Measurements from ENCODE around the gene NTF3.

The NTF3 gene

GRCh38 chr12:5510251-5510805 lies 78.4 kb downstream of the NTF3 start:
- no peak for DNase-seq (ENCODE audit: low read depth, low spot score)

- DNase-seq (ENCODE audit: low read depth, low spot score): no peak
Measured at GRCh38 chr12:5511256-5511643, 79.3 kb downstream of the NTF3 start.

DNA sequence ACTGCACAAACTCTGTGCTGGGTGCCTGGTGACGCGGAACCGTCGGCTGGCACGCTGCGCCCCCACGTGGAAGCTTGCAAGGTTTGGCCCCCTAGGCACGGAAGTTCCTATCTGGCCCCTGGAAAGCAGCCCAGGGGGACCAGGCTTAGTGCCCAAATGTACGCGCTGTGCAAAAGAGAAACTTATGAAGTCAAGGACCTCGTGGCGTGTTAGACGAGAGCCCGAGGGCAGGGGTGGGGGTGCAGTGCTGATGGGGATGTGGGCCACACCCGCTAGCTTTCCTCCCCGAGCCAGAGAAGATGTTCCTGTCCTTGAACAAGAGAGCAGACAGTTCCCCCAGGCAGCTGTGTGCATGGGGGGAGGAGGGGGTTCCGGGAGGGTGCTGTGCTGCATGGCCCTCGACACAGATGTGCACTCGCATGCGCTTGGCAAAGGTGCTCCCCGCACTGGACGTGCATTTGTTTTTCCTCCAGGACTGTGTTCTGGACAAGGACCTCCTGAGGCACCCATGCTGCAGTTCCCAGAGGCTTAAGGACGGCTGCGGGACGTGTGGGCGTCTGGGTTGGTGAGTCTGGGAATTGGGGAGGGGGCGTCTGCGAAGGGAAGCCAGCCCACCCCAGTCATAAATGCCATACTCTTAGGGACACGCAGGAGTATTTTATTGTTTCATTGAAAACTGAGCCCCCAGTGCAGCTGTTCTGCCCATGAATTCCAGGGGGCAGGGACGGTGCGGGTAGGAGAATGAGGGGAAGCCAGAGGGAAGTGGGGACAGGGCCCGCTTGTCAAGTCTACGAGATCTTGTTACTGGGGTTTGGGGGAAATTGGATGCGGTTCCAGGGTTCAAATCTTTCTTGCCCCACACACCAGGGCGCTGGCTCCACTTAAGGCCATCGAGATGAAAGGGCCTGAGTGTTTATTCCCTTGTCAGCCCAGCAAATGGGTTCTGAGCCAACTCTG lies 80.0 kb downstream of the NTF3 start:
- DNase-seq (ENCODE audit: low read depth, low spot score): no peak

DNA sequence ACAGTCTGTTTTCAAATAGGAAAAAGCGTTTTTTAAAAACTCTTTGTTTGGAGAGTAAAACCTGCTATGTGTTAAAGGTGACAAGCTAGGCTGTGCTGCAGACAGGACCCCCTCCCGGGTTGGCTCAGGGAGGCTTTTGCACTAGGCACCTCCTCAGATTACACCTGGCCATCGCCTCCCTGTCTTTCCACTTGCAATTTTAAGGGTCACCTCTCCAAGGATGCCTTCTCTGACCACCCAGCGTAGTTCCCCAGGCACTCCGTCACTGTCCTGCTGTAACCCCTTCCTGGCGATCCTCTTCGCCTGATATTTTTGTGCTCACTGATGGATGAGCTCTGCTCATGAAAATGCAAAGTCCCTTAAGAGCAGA lies 80.7 kb downstream of the NTF3 start:
- DNase-seq (ENCODE audit: low read depth, low spot score): no peak

DNA sequence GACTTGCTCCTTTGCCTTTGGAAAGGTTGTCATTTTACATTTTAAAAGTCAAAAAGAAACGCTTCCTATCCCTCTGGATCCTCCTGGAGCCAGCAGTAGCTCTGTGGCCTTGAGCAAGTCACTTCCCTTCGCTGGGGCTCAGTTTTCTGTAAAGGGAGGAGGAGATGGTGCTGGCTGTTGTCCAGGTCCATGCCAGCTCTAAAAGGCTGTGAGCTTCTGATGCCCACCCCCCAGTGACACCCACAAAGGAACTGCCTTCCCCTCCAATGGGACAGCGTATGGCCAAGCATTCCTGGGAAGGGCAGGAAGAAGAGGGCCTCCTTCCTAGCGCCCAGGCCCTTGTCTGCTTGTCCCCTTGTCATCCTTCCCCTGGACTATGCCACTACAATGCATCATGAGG lies 81.5 kb downstream of the NTF3 start:
- DNase-seq (ENCODE audit: low read depth, low spot score): no peak

DNA sequence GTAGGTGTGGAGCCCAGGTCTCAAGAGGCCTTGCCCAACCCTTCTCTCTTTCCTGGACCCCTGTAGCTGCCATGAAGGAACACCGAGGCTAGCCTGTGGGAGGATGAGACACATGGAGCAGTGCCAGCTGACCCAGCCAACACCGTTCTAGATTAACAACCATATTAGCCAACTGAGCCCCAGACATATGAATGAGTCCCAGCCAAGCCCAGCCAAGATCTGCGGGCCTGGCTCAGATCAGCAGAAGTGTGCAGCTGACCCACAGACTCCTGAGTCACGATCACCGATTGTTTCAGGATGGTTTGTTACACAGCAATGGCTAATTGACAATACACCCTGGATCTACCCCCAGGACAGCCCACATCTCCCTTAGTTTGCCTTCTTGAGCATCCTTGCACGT lies 82.1 kb downstream of the NTF3 start:
- no peak for DNase-seq (ENCODE audit: low read depth, low spot score)

DNA sequence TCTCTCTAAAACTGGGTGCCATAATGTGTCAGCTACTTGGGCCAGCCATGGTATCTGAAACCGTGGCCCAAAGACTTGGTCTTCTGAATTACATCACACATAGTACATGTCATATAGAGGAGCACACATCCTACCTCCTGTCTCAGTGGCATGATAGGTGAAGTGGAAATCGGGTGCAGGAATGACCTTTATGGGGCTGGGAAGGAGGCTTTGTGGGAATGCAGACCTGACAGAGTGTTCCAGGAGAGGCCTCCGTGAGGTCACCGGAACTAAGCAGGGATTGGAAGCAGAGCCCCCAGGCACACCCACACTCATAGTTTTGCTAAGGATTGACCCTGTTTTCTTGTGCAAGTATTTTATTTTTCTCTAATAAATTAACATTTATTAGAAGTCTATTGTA lies 82.6 kb downstream of the NTF3 start:
- DNase-seq (ENCODE audit: low read depth, low spot score): no peak

DNA sequence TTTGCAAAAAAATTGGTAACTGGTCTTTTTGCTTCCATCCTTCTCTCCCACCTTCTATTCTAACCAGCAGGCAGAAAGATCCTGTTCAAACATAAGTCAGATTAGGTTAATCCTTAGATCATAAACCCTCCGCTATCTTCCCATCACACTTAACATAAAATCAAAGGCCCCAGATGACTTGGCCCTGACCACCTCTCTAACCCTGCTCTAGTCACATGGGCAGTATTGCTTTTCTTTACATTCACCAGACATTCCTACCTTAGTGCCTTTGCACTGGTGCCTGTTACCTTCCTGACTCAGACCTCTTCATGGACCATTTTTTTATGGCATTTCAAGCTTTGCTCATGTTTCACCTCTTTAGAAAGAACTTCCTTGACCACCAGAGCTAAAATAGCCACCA lies 83.5 kb downstream of the NTF3 start:
- DNase-seq (ENCODE audit: low read depth, low spot score): no peak

- no peak for DNase-seq (ENCODE audit: low read depth, low spot score)
Measured at GRCh38 chr12:5516371-5517241, 84.7 kb downstream of the NTF3 start.

DNA sequence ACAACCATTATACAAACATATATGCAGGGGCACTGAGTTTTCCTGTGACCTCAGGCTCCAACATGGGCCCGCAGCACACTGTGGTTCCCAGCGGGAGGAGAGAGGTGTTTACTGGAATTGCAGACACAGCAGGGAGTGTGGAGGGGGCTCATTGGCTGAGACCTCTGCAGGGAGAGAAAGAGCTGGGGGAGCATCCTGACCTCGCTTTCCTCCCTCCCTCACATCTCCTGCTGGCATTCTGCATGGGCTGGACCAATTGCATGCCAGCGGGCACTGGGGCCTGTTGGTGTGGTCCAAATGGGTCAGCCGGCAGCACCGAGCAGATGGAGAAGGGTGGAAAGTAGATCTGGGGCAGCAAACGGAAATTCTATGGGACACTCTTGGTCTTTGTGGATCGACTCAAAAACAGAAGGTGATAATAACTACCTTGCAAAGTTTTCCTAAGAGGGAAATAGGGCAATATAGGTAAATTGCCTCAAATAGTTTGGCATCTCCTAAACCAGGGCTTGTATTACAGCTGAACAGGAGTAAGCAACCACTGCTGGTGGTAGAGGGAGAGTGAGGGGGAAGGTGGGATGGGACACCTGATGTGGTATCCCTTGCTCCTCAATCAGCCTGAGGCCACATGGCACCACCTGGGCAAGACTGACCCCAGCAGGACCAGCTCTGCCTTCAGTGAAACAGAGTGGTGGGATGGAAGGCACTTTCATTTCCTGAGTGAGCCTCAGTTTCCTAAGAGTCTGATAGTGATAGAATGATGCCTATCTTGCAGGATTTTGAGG lies 86.9 kb downstream of the NTF3 start:
- DNase-seq (ENCODE audit: low read depth, low spot score): no peak

DNA sequence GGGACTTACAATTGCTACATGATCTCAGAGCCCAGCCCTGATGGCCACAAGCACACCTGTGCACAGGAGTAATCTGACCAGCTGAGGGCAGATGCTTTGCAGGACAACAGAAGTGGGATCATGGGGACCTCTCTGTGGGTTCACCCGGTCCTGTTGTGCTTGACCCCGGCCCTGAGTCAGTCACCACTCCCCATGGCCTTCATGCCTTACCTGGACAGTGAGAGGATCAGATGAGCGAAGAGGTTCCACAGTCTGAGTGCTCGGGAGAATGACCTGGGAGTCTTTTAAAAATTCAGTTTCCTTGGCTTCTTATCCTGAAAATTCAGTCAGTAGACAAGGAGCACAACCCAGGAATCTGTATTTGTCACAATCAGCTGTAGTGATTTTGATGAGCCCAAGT lies 88.1 kb downstream of the NTF3 start:
- no peak for DNase-seq (ENCODE audit: low read depth, low spot score)

GRCh38 chr12:5520831-5521230 lies 88.9 kb downstream of the NTF3 start:
- no peak for DNase-seq (ENCODE audit: low read depth, low spot score)

DNA sequence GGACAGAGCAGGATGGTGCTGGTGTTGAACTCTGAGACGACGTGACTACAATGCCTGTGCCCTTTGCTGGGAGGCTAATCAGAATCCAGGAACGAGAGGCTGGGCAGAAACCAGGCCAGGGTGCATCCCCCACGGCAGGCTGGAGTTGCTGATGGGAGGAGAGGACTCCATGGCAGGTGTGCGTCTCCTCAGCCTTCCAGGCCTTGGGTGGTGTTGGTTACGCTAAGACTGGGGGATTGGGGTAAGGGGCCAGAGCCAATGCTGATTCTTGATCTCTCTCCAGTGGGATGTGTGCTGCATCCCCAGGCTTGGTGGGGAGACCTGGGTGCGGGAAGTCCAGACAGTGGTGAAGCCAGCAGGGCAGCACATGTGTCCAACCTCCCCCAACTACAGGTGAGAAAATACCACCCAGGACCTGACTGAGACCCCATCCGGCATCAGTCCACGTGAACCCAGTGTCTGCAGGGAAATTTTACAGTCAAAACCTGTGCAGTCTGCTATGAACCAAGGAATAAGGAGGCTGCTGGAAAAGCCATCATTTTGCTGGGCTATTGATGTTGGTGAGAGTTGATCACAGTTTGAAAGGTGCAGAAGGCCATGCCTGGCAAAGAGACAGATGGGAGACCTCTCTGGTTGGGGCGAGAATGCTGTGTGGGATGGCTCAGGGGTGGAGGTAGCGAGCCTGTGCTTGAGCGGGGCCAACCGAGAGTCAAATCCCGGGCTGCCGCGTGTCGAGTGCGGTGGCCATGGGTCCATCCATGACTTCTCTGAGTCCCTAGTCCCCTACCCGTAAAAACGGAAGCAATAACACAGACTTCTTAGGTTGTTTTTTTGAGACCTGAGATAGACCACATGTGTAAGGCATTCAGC lies 89.8 kb downstream of the NTF3 start:
- DNase-seq (ENCODE audit: low read depth, low spot score): no peak

DNA sequence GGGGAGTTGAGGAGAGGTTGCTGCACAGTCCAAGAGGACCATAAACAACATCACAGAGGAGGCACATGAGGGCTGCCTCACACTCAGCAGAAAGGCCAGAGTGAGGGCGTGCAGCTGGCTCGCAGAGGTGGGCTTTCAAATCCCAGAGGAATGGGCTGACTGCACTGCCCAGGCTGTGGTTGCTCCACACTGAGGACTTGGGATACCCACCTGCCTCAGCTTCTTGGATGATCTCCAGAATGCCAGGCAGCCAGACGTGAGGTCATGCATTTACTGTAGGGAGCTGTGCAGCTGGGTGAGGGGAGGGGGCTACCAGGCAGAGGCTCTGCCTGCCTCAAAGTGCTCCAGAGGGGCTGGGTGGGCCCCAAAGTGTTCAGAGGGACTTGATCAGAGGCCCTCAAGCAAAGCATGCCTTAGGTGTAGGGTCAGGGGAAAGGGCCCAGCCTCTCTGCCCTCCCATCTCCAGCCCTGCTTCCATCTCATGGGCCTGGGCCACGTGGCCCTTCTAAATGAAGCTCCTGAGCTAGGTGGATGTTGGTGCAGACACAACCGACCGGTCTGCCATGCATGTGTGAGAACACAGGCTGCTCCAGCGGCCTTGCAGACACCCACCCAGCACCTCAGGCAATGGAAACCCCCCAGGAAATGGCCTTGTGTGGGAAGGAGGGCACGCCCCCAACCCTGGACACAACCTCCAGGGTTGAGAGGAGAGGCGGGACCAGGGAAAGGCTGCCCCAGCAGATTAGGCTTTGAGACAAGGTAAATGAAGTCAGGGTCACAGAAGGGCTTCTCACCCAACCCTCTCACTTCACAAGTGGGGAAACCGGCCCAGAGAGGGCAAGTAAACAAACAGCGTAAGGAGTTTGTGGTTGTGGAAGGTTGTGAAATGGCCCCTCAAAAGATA lies 90.8 kb downstream of the NTF3 start:
- no peak for DNase-seq (ENCODE audit: low read depth, low spot score)

GRCh38 chr12:5523396-5524115 lies 91.6 kb downstream of the NTF3 start:
- DNase-seq (ENCODE audit: low read depth, low spot score): no peak

GRCh38 chr12:5524116-5524768 lies 92.3 kb downstream of the NTF3 start:
- DNase-seq (ENCODE audit: low read depth, low spot score): no peak

DNA sequence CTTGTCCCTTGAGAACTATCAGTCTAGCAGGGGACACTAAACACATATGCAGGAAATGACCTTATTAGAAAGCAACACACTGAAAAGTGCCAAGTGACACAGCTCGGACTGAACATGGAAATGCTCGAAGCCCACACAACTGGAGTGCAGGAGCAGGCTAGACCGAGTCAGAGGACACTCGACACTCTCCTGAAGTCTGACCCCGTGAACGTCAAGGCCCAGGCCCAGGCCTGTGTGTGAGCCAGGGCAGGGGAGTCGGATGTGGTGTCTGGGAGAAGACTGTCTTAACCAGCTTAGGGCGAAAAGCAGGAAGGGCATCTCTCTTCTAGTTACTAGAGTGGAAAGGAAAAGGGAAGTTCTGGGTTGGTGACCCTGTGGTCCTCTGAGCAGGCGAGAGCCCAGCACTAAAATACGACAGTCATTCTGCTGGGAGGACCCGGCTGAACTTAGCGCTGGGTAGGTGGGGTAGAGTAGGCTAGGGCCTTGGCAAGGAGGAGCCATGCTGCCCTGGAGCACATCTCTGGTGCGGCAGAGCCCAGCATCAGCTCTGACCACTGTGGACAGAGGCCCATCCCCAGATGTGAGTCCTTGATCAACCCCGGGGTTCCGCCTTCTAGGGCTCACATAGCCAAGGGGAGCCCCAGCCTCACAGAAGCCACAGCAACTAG lies 93.0 kb downstream of the NTF3 start:
- no peak for DNase-seq (ENCODE audit: low read depth, low spot score)
